OCI-LY7 (cell line): Measurements from ENCODE around the gene PGD.

Experiments
- CTCF ChIP-seq: fragments of 200-600 bp; sonication (generic); conservative IDR thresholded peaks from 2 replicates; pipeline ENCODE4 v1.5.1; 2014; ENCODE audit warnings: mild to moderate bottlenecking, antibody characterized with exemption, low read length, moderate library complexity, mixed read lengths
- EZH2phosphoT487 ChIP-seq: fragments of 200-600 bp; sonication (generic); IDR thresholded peaks from 2 replicates; pipeline ENCODE4 v1.6.1; 2018; ENCODE audit warnings: low read depth, borderline replicate concordance, mild to moderate bottlenecking, mixed run types, antibody characterized with exemption, low read length, moderate library complexity, mixed read lengths

GRCh38 chr1:10444248-10444647 is 45.4 kb downstream of the PGD start:
- no peak for TF ChIP-seq CTCF
- TF ChIP-seq EZH2phosphoT487 = no peak
